Esophagus squamous epithelium (tissue), 5 donors: ENCODE results near the gene WDR31. TPM values are rescaled to one million over a fixed set of nuclear protein-coding genes. Genes with fewer than 3 reads are reported as not detected.

Experiments used
- DNase-seq: peaks from one replicate; lab custom pipeline; 2025; lab: John Stamatoyannopoulos, UW
- H3K27ac ChIP-seq, 4 donors: fragments of 200-600 bp; sonication (generic); one replicate each; pipeline ENCODE4 v1.5.1; 2016 to 2019; ENCODE audit warnings: mild to moderate bottlenecking in 1 of 4
- H3K27me3 ChIP-seq, 4 donors: fragments of 200-600 bp; sonication (generic); 1 replicate in 3 of 4; 2 replicates in 1 of 4; pipeline versions ENCODE4 v1.5.1 to v1.6.0; 2017 to 2021; ENCODE audit warnings: antibody characterized with exemption in 1 of 4
- H3K36me3 ChIP-seq, 3 donors: fragments of 200-600 bp; sonication (generic); one replicate each; pipeline ENCODE4 v1.5.1; 2016 to 2019
- H3K4me1 ChIP-seq, 3 donors: fragments of 200-600 bp; sonication (generic); one replicate each; pipeline ENCODE4 v1.5.1; 2017 to 2019
- H3K4me3 ChIP-seq, 4 donors: fragments of 200-600 bp; sonication (generic); 1 replicate in 3 of 4; 2 replicates in 1 of 4; pipeline ENCODE4 v1.5.1; 2016 to 2019; ENCODE audit warnings: mild to moderate bottlenecking in 2 of 4, moderate library complexity in 1 of 4
- H3K9me3 ChIP-seq, 3 donors: fragments of 200-600 bp; sonication (generic); one replicate each; pipeline ENCODE4 v1.5.1; 2016 to 2019
- CTCF ChIP-seq, 6 experiments: fragments of 450-650 bp in 4 of 6; fragments of 200-600 bp in 2 of 6; sonication (generic) in 2 of 6; IDR thresholded peaks; one replicate each; pipeline ENCODE4 v1.5.1; 2016 to 2019; ENCODE audit warnings: antibody characterized with exemption in 6 of 6, mild to moderate bottlenecking in 4 of 6, moderate library complexity in 4 of 6
- POLR2A ChIP-seq, 4 donors: fragments of 450-650 bp; IDR thresholded peaks; one replicate each; pipeline ENCODE4 v1.6.1; 2017; ENCODE audit warnings: antibody characterized with exemption in 4 of 4, mild to moderate bottlenecking in 4 of 4, moderate library complexity in 3 of 4
- WGBS, 2 donors: methylation state at CpG; one replicate each; pipeline ENCODE4 v1.1.5; 2018; 5-methylcytosine and 5-hydroxymethylcytosine counted together
- intact Hi-C: fragments of 100-400 bp; cut with DNase I; formaldehyde crosslinking; loops from one replicate; pipeline ENCODE4 v1.15.0; 2022
- total RNA-seq, 4 donors: library from RNA; depleted of rRNA; stranded (reverse); fragments of >200 nt; gene quantifications; one replicate each; pipeline ENCODE4 v1.1.0, GENCODE V29; 2016
- donor health status: DM: yes; HTN: yes; CAD: no.

Gene WDR31
- total RNA-seq, 4 donors from 2014 or later: 1.1 to 1.9 (median 1.5) TPM

GRCh38 chr9:113350107-113350661 lies 10.1 kb upstream of the WDR31 start:
- H3K36me3 ChIP-seq: peaks cover 0 to 8% (median 0%) of the 10 kb centered on the region in 3 donors
- 9 to 18% methylated on average over 13 to 14 of the region's 14 CpGs for WGBS, 2 donors
- TF ChIP-seq CTCF (IDR thresholded peaks at IDR 0.05): no peak
- H3K4me1 ChIP-seq: peaks cover 8 to 36% (median 9%) of the 10 kb centered on the region in 3 donors
- intact Hi-C loops: no loop called here
- peaks cover 0 to 39% (median 0%) of the 10 kb centered on the region in 4 donors for H3K27me3 ChIP-seq
- H3K9me3 ChIP-seq: no peaks in the 10 kb centered on the region
- no peak for DNase-seq
- peak overlapping the region; percentile 42 to 71 (median 64) for H3K4me3 ChIP-seq
- H3K27ac ChIP-seq: peak overlapping the region; percentile 23 to 84 (median 64)

GRCh38 chr9:113349445-113350094 lies 9.5 kb upstream of the WDR31 start, which contains the start of gene BSPRY:
TSS of gene BSPRY (plus strand) at chr9:113349541. CDS start at chr9:113349580, 39 bp downstream.
- whole genome bisulfite sequencing, 2 donors: 2 to 5% methylated on average over 10 to 15 of the region's 71 CpGs
- peak within 1 kb of the TSS; percentile 23 to 84 (median 64) for H3K27ac ChIP-seq

DNA sequence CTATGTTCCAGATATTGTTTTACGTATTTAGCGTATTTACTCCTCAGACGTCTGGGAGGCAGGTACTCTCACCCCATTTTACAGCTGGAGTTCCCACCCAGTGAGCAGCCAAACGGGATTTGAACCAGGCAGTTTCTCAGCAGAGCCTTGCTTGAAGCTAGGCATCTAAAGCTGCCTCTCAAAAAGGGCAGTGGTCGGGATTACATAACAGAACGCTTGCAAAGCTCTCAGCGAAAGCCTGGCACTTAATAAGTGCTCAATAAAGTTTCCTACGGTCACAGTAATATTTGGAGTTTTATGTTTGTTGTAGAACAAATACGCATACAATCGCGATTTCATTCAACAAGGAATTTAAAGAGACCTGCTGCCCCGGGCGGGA lies 9.0 kb upstream of the WDR31 start:
- H3K4me3 ChIP-seq: peak overlapping the region; percentile 42 to 71 (median 64)
- H3K4me1 ChIP-seq: peaks cover 8 to 42% (median 10%) of the 10 kb centered on the region in 3 donors
- TF ChIP-seq POLR2A (IDR thresholded peaks at IDR 0.05): no peak
- TF ChIP-seq CTCF (IDR thresholded peaks at IDR 0.05): no peak
- H3K27me3 ChIP-seq: peaks cover 0 to 34% (median 0%) of the 10 kb centered on the region in 4 donors
- no peaks in the 10 kb centered on the region for H3K36me3 ChIP-seq
- DNase-seq: no peak
- peak overlapping the region in 1 of 4 donors; percentile 84 for H3K27ac ChIP-seq
- H3K9me3 ChIP-seq: no peaks in the 10 kb centered on the region
- WGBS, 2 donors: 26 to 27% methylated on average over 13 of the region's 13 CpGs
- intact Hi-C loops: no loop called here

More at GRCh38 chr9:113349445-113350094, 9.5 kb upstream of the WDR31 start, which contains the start of gene BSPRY:
- peaks cover 8 to 37% (median 9%) of the 10 kb centered on the region in 3 donors for H3K4me1 ChIP-seq
- peaks cover 0 to 2% (median 0%) of the 10 kb centered on the region in 3 donors for H3K36me3 ChIP-seq
- DNase-seq: no peak
- intact Hi-C loops: no loop called here
- TF ChIP-seq CTCF (IDR thresholded peaks at IDR 0.05) (no peak), POLR2A (IDR thresholded peaks at IDR 0.05) (peak in 1 of 4 donors; percentile 14)
- H3K4me3 ChIP-seq: peak within 1 kb of the TSS; percentile 42 to 71 (median 64)
- H3K27me3 ChIP-seq: peaks cover 0 to 39% (median 0%) of the 10 kb centered on the region in 4 donors
- H3K9me3 ChIP-seq: no peaks in the 10 kb centered on the region

GRCh38 chr9:113348437-113348836 lies 8.4 kb upstream of the WDR31 start:
- intact Hi-C loops: no loop called here
- no peak overlapping the region for H3K27ac ChIP-seq

More at GRCh38 chr9:113348437-113348836, 8.4 kb upstream of the WDR31 start:
- H3K9me3 ChIP-seq: no peaks in the 10 kb centered on the region
- no peak for DNase-seq
- TF ChIP-seq POLR2A (IDR thresholded peaks at IDR 0.05) (no peak), CTCF (IDR thresholded peaks at IDR 0.05) (no peak)
- WGBS, 2 donors: 74 to 82% methylated on average over 2 to 3 of the region's 3 CpGs
- H3K4me1 ChIP-seq: peaks cover 8 to 48% (median 17%) of the 10 kb centered on the region in 3 donors
- H3K27me3 ChIP-seq: peaks cover 0 to 34% (median 0%) of the 10 kb centered on the region in 4 donors
- H3K4me3 ChIP-seq: no peak overlapping the region
- no peaks in the 10 kb centered on the region for H3K36me3 ChIP-seq
